HG02840 (cell line): ENCODE results near the gene SF3B2.
"Not testable (repeated sequence)": the region's sequence is repeated elsewhere in the genome, so short reads cannot be mapped to it uniquely, and the experiment has no call there.

Experiments
- ATAC-seq: cut with Tn5 transposase; IDR thresholded peaks from one replicate; pipeline ENCODE4 v1.9.1; 2021; ENCODE audit warnings: mild to moderate bottlenecking, moderate library complexity, moderate number of reproducible peaks; ENCODE audit not compliant: unreplicated experiment, low FRiP score

SF3B2 gene

GRCh38 chr11:66072081-66072480 is 19.9 kb downstream of the SF3B2 start:
- ATAC-seq, result no peak

- no peak for ATAC-seq
Observed at GRCh38 chr11:66072518-66072917, 20.4 kb downstream of the SF3B2 start.

GRCh38 chr11:66073669-66074068 is 21.5 kb downstream of the SF3B2 start:
- ATAC-seq, result no peak

GRCh38 chr11:66075273-66075672 is 23.1 kb downstream of the SF3B2 start:
- no peak for ATAC-seq

GRCh38 chr11:66076561-66076960 is 24.4 kb downstream of the SF3B2 start:
- ATAC-seq, result no peak

GRCh38 chr11:66077927-66078326 is 25.8 kb downstream of the SF3B2 start:
- no peak for ATAC-seq

GRCh38 chr11:66078949-66079348 is 26.8 kb downstream of the SF3B2 start:
- not testable (repeated sequence) for ATAC-seq

- ATAC-seq, result no peak
Observed at GRCh38 chr11:66080055-66080817, 28.1 kb downstream of the SF3B2 start.

GRCh38 chr11:66081505-66081904 is 29.3 kb downstream of the SF3B2 start:
- ATAC-seq, result peak; percentile 60

- ATAC-seq, result no peak
Observed at GRCh38 chr11:66082946-66083698, 31.0 kb downstream of the SF3B2 start.

GRCh38 chr11:66083767-66084166 is 31.6 kb downstream of the SF3B2 start:
- ATAC-seq, result no peak

- no peak for ATAC-seq
Observed at GRCh38 chr11:66084821-66085475, 32.8 kb downstream of the SF3B2 start.

GRCh38 chr11:66087148-66087908 is 35.2 kb downstream of the SF3B2 start:
- no peak for ATAC-seq

- ATAC-seq, result no peak
Observed at GRCh38 chr11:66089067-66089466, 36.9 kb downstream of the SF3B2 start.

GRCh38 chr11:66090288-66090687 is 38.1 kb downstream of the SF3B2 start:
- ATAC-seq, result no peak

- ATAC-seq, result not testable (repeated sequence)
Observed at GRCh38 chr11:66092125-66092524, 40.0 kb downstream of the SF3B2 start.

GRCh38 chr11:66099746-66100145 is 47.6 kb downstream of the SF3B2 start:
- ATAC-seq, result not testable (repeated sequence)

- no peak for ATAC-seq
Observed at GRCh38 chr11:66100272-66101065, 48.3 kb downstream of the SF3B2 start.

- no peak for ATAC-seq
Observed at GRCh38 chr11:66101066-66101464, 48.9 kb downstream of the SF3B2 start.
